K562 (cell line): Measurements from ENCODE around the gene TEX54. TPM values are rescaled to one million over a fixed set of nuclear protein-coding genes. Genes with fewer than 3 reads are reported as not detected.

Source experiments
- CREB3 ChIP-seq: fragments of 450-650 bp; conservative IDR thresholded peaks from 2 replicates; pipeline ENCODE4 v1.6.1; 2016; ENCODE audit warnings: missing genetic modification characterization, low read depth, mild to moderate bottlenecking, missing compliant biosample characterization, moderate library complexity
- HMG20B ChIP-seq: fragments of 250-450 bp; sonication (Bioruptor Pico); IDR thresholded peaks from 2 replicates; pipeline ENCODE4 v1.5.0; 2021; ENCODE audit warnings: mild to moderate bottlenecking
- ILF3 ChIP-seq: fragments of 450-650 bp; IDR thresholded peaks from 2 replicates; pipeline ENCODE4 v1.6.1; 2018; ENCODE audit warnings: antibody characterized with exemption, mild to moderate bottlenecking, moderate library complexity, borderline replicate concordance
- MXD1 ChIP-seq: fragments of 250-450 bp; sonication (Bioruptor Pico); IDR thresholded peaks from 2 replicates; pipeline ENCODE4 v1.8.0; 2021; ENCODE audit warnings: borderline replicate concordance, mild to moderate bottlenecking, moderate library complexity; ENCODE audit not compliant: poor library complexity, severe bottlenecking
- NFXL1 ChIP-seq: fragments of 450-650 bp; formaldehyde crosslinking; IDR thresholded peaks from 2 replicates; pipeline ENCODE4 v1.4.0; 2021; ENCODE audit warnings: mild to moderate bottlenecking
- PTTG1 ChIP-seq: fragments of 450-650 bp; IDR thresholded peaks from 2 replicates; pipeline ENCODE4 v1.6.1; 2016; ENCODE audit warnings: low read depth, mild to moderate bottlenecking, missing genetic modification characterization, missing compliant biosample characterization
- RCOR1 ChIP-seq, 2 experiments: IDR thresholded peaks; 2 replicates each; pipeline ENCODE4 v1.6.1; 2012; ENCODE audit warnings: low read depth in 2 of 2, low read length in 2 of 2, borderline replicate concordance in 1 of 2, improper control_type of control experiment in 1 of 2
- SAP30 ChIP-seq: fragments of 200-600 bp; sonication (generic); IDR thresholded peaks from 2 replicates; pipeline ENCODE4 v1.6.1; 2012; ENCODE audit warnings: borderline replicate concordance, low read depth, mild to moderate bottlenecking, moderate library complexity, low read length, control low read depth, inconsistent platforms; ENCODE audit not compliant: insufficient read depth, poor library complexity, severe bottlenecking
- SIRT6 ChIP-seq: IDR thresholded peaks from one replicate; pipeline ENCODE4 v1.6.1; 2012; ENCODE audit warnings: low read depth, mild to moderate bottlenecking, control low read depth, inconsistent platforms, low read length, moderate library complexity
- ZBTB9 ChIP-seq: fragments of 450-650 bp; formaldehyde crosslinking; IDR thresholded peaks from 2 replicates; pipeline ENCODE4 v1.4.0; 2020; ENCODE audit warnings: mild to moderate bottlenecking, moderate library complexity
- ZNF224 ChIP-seq: sonication (generic); formaldehyde crosslinking; IDR thresholded peaks from 2 replicates; pipeline ENCODE4 v1.8.0; 2022; ENCODE audit warnings: mild to moderate bottlenecking, missing genetic modification reagents
- ZNF282 ChIP-seq: sonication (generic); formaldehyde crosslinking; IDR thresholded peaks from 2 replicates; pipeline ENCODE4 v1.8.1; 2023; ENCODE audit warnings: missing genetic modification reagents
- ZNF696 ChIP-seq: fragments of 250-450 bp; sonication (Bioruptor Pico); conservative IDR thresholded peaks from 2 replicates; pipeline ENCODE4 v1.4.0; 2020; ENCODE audit warnings: mild to moderate bottlenecking, moderate library complexity
- polyA plus RNA-seq, 8 experiments: library from polyadenylated mRNA; depleted of rRNA in 4 of 8; stranded (reverse) in 5 of 8; unstranded in 3 of 8; fragments of >200 nt; fragmentation: Nextera tagmentation in 2 of 8; fragmentation: Illumina TruSeq in 1 of 8; extraction: Ambion mirVana in 2 of 8; extraction: Trizol in 1 of 8; gene quantifications; 2 replicates each; pipeline versions ENCODE4 v1.2.1 to v1.2.3, GENCODE V29; 2011 to 2014; ENCODE audit warnings: inconsistent platforms in 1 of 8, missing spikeins in 1 of 8
- total RNA-seq, 7 experiments: library from RNA; depleted of rRNA in 6 of 7; stranded (reverse); fragments of >200 nt in 6 of 7; fragmentation: Illumina TruSeq in 2 of 7; extraction: Trizol in 2 of 7; gene quantifications; 2 replicates each; pipeline versions ENCODE4 v1.2.1 to v1.2.3, GENCODE V29; 2011 to 2021; ENCODE audit warnings: low replicate concordance in 1 of 7
- TF ChIP-seq, protein P1 (sequence below), 2 experiments: fragments of 450-650 bp; IDR thresholded peaks; 2 replicates each; pipeline ENCODE4 v1.6.1; 2018; ENCODE audit warnings: mild to moderate bottlenecking in 2 of 2, low read depth in 1 of 2; ENCODE audit not compliant: partially characterized antibody in 2 of 2
- TF ChIP-seq, protein P2 (sequence below): fragments of 250-450 bp; sonication (Bioruptor Pico); IDR thresholded peaks from 2 replicates; pipeline ENCODE4 v1.5.0; 2022; ENCODE audit warnings: mild to moderate bottlenecking

The TEX54 gene
- total and polyA plus RNA-seq, 9 of the 15 experiments (the other 6 are each of a cell fraction or from before 2014, with no cell fraction given) = not detected

DNA sequence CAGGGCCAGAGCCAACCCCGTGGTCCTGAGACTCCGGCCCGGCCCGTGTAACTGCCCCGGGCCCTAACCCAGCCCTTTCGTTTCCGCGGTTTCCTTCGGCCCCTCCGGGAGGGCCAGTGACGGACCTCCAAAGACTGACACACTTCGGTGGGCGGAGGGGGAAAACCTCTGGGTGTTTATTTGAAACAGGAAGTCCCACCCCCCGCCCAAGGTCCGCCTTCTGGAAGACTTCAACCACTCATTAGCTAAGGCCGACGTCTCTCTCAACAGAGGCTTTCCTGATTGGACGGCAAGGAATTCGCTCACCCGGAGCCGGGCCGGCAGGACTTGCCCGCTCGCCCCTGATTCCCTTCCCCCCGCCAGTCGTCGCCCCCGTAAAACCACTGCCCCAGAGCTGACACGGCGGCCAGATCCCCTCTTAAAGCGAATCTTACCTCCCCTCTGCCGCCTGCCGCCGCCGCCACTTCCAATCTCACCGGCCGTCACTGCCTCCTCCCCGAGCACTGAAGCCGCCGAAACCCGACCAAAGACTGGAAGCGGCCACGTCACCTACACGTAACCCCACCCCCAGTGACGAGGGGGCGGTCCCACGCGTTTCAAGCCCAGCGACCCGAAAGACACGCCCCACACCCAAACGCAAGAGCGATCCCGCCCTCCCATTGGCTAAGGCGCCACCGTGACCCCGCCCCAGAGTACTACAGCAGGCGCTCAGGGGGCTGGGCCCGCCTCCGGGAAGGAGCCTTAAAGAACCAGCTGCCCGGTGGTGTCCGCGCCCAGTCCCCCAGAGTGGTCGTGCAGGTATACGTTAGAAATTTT, 913 bp downstream of the TEX54 start, which contains the start of gene STX5 (continued):
- TF ChIP-seq ZNF282 (CRISPR knock-in tag) = no peak
- TF ChIP-seq ZBTB9 (CRISPR knock-in tag) = no peak
- peak; percentile 94; the same call in 1 of the 2 replicates for TF ChIP-seq CREB3 (tag)
- no peak for TF ChIP-seq ILF3
- TF ChIP-seq, protein P1, sequence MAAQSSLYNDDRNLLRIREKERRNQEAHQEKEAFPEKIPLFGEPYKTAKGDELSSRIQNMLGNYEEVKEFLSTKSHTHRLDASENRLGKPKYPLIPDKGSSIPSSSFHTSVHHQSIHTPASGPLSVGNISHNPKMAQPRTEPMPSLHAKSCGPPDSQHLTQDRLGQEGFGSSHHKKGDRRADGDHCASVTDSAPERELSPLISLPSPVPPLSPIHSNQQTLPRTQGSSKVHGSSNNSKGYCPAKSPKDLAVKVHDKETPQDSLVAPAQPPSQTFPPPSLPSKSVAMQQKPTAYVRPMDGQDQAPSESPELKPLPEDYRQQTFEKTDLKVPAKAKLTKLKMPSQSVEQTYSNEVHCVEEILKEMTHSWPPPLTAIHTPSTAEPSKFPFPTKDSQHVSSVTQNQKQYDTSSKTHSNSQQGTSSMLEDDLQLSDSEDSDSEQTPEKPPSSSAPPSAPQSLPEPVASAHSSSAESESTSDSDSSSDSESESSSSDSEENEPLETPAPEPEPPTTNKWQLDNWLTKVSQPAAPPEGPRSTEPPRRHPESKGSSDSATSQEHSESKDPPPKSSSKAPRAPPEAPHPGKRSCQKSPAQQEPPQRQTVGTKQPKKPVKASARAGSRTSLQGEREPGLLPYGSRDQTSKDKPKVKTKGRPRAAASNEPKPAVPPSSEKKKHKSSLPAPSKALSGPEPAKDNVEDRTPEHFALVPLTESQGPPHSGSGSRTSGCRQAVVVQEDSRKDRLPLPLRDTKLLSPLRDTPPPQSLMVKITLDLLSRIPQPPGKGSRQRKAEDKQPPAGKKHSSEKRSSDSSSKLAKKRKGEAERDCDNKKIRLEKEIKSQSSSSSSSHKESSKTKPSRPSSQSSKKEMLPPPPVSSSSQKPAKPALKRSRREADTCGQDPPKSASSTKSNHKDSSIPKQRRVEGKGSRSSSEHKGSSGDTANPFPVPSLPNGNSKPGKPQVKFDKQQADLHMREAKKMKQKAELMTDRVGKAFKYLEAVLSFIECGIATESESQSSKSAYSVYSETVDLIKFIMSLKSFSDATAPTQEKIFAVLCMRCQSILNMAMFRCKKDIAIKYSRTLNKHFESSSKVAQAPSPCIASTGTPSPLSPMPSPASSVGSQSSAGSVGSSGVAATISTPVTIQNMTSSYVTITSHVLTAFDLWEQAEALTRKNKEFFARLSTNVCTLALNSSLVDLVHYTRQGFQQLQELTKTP (IDR thresholded peaks at IDR 0.05; ENCODE audit: low read depth in 1 of 2, partially characterized antibody in 2 of 2) = peak in 1 of 2 experiments; percentile 25
- TF ChIP-seq RCOR1 (IDR thresholded peaks at IDR 0.05; ENCODE audit: borderline replicate concordance in 1 of 2, low read depth in 2 of 2, low read length in 2 of 2) = no peak
- TF ChIP-seq NFXL1 = no peak
- no peak for TF ChIP-seq HMG20B (CRISPR knock-in tag)
- no peak for TF ChIP-seq ZNF696 (CRISPR knock-in tag)
- TF ChIP-seq SIRT6 = no peak
- TF ChIP-seq MXD1 = no peak
- TF ChIP-seq ZNF224 (CRISPR knock-in tag) = no peak
- TF ChIP-seq, protein P2, sequence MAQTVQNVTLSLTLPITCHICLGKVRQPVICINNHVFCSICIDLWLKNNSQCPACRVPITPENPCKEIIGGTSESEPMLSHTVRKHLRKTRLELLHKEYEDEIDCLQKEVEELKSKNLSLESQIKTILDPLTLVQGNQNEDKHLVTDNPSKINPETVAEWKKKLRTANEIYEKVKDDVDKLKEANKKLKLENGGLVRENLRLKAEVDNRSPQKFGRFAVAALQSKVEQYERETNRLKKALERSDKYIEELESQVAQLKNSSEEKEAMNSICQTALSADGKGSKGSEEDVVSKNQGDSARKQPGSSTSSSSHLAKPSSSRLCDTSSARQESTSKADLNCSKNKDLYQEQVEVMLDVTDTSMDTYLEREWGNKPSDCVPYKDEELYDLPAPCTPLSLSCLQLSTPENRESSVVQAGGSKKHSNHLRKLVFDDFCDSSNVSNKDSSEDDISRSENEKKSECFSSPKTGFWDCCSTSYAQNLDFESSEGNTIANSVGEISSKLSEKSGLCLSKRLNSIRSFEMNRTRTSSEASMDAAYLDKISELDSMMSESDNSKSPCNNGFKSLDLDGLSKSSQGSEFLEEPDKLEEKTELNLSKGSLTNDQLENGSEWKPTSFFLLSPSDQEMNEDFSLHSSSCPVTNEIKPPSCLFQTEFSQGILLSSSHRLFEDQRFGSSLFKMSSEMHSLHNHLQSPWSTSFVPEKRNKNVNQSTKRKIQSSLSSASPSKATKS = no peak
- TF ChIP-seq PTTG1 (tag) = no peak
- TF ChIP-seq SAP30 = peak; percentile 67
